ENCODE data around the gene VN1R2.
A peak's percentile ranks its signal among the peaks of the same experiment; 100 is the strongest.
"Not testable (repeated sequence)": the region's sequence is repeated elsewhere in the genome, so short reads cannot be mapped to it uniquely, and the experiment has no call there.

The VN1R2 gene

DNA sequence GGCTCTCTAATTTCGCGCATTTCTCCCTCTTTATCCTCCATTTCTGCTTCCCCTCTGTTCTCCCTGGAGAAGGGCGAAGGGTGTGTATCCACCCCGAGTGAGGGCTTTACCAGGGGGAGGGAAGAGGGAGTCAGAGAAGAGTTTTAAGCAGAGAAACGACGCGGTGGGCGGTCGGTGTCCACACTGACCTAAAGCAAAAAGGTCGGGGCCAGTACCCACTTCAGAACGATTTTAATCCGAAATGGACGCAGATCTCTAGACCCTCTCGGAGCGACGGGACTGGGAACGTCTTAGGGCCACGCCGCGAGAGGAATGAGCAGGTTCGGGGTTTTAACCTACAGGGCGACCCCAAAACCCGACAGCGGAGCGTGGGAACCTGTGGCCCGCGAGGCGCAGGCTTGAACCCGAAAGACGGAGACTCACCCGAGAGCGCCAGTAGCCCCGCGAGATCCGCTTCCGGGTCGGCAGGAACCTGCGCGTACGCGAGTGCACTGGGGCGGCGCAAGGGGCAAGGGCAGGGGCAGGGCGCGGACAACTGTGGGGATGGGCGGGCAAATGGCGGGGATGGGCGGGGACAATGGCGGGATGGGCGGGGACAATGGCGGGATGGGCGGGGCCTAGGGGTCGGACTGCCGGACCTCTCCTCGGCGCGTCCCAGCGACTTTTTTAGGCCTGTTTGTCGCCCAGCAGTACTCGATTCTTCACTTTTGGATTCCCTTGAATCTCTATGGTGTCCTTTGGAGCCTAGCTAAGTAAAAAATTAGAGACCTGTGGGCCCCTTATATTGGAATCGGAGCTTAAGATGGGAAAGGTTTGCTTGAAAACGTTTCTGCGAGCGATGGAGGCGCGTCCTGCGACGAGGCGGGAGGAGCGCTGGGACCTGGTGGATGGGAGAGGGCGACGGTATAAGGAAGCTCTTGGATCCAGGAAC is 3.4 kb upstream of the VN1R2 start, which contains the start of gene ZNF677:
TSS of gene ZNF677 (minus strand) at position 463 of the 931 bp plus-strand sequence. CDS start 3,323 bp downstream, outside the sequence.
- H3K27ac Mint-ChIP-seq: peak within 1 kb of the TSS; percentile 75 to 89 (median 79)
- H3K4me3 Mint-ChIP-seq: peak within 1 kb of the TSS; percentile 91 to 97 (median 97)
- H3K9me3 Mint-ChIP-seq: peaks cover 57% of the 10 kb centered on the region
- H3K4me1 Mint-ChIP-seq: peaks cover 10% of the 10 kb centered on the region
- no peak for TF ChIP-seq CTCF (IDR thresholded peaks at IDR 0.05; ENCODE audit: unreplicated experiment in 3 of 3)
- H3K27me3 Mint-ChIP-seq (ENCODE audit: low read depth): no peaks in the 10 kb centered on the region
- peaks cover 47% of the 10 kb centered on the region for H3K36me3 Mint-ChIP-seq (ENCODE audit: low read depth)

DNA sequence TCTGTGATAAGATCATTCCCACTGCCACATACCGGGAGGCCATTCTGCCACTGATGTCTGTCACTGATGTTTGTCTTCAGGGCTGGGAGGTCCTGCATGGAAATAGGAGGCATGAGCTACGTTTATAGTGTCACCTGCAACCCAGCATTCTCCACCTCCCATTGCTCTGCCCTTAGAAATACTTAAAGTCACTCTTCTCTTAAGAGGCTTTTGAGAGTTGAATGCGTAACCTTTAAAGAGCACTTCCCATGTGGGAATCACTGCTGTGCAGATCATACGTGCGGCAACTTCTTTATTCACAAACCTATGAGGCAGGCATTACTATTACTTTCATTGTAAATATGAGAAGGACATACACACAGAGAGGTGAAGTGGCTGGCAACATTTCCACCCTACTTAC is 9.5 kb downstream of the VN1R2 start, which contains the start of gene VN1R4:
TSS of gene VN1R4 (minus strand) at position 101 of the 400 bp plus-strand sequence. CDS start at position 43, 58 bp downstream.
- H3K36me3 Mint-ChIP-seq (ENCODE audit: low read depth); H3K4me1 Mint-ChIP-seq; H3K4me3 Mint-ChIP-seq; H3K27ac Mint-ChIP-seq; H3K27me3 Mint-ChIP-seq (ENCODE audit: low read depth): not testable (repeated sequence)
- H3K9me3 Mint-ChIP-seq: peaks cover 29% of the 10 kb centered on the region

DNA sequence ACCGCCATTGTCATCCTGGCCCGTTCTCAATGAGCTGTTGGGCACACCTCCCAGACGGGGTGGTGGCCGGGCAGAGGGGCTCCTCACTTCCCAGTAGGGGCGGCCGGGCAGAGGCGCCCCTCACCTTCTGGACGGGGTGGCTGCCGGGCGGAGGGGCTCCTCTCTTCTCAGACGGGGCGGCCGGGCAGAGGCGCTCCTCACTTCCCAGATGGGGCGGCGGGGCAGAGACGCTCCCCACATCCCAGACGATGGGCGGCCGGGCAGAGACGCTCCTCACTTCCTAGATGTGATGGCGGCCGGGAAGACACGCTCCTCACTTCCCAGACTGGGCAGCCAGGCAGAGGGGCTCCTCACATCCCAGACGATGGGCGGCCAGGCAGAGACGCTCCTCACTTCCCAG is 11.8 kb downstream of the VN1R2 start:
- not testable (repeated sequence) for H3K4me3 Mint-ChIP-seq; H3K4me1 Mint-ChIP-seq; H3K36me3 Mint-ChIP-seq (ENCODE audit: low read depth); H3K27me3 Mint-ChIP-seq (ENCODE audit: low read depth); H3K27ac Mint-ChIP-seq
- H3K9me3 Mint-ChIP-seq: peaks cover 26% of the 10 kb centered on the region

GRCh38 chr19:53272044-53272443 is 14.0 kb downstream of the VN1R2 start:
- Mint-ChIP-seq H3K27ac (no peak overlapping the region), H3K36me3 (ENCODE audit: low read depth) (peaks cover 3% of the 10 kb centered on the region), H3K4me1 (no peaks in the 10 kb centered on the region)

GRCh38 chr19:53275480-53275879 is 17.4 kb downstream of the VN1R2 start:
- Mint-ChIP-seq H3K9me3 (peaks cover 15% of the 10 kb centered on the region), H3K27ac (no peak overlapping the region), H3K27me3 (ENCODE audit: low read depth) (peaks cover 22% of the 10 kb centered on the region), H3K4me1 (no peaks in the 10 kb centered on the region), H3K36me3 (ENCODE audit: low read depth) (peaks cover 3% of the 10 kb centered on the region), H3K4me3 (no peak overlapping the region)
- TF ChIP-seq CTCF (IDR thresholded peaks at IDR 0.05; ENCODE audit: unreplicated experiment in 3 of 3): no peak

More at GRCh38 chr19:53272044-53272443, 14.0 kb downstream of the VN1R2 start:
- Mint-ChIP-seq H3K9me3 (peaks cover 23% of the 10 kb centered on the region), H3K4me3 (no peak overlapping the region), H3K27me3 (ENCODE audit: low read depth) (peaks cover 14% of the 10 kb centered on the region)
- TF ChIP-seq CTCF (IDR thresholded peaks at IDR 0.05; ENCODE audit: unreplicated experiment in 3 of 3): no peak

GRCh38 chr19:53281947-53282346 is 23.9 kb downstream of the VN1R2 start:
- not testable (repeated sequence) for H3K27ac Mint-ChIP-seq; H3K27me3 Mint-ChIP-seq (ENCODE audit: low read depth); H3K4me1 Mint-ChIP-seq; H3K9me3 Mint-ChIP-seq; H3K36me3 Mint-ChIP-seq (ENCODE audit: low read depth); H3K4me3 Mint-ChIP-seq

DNA sequence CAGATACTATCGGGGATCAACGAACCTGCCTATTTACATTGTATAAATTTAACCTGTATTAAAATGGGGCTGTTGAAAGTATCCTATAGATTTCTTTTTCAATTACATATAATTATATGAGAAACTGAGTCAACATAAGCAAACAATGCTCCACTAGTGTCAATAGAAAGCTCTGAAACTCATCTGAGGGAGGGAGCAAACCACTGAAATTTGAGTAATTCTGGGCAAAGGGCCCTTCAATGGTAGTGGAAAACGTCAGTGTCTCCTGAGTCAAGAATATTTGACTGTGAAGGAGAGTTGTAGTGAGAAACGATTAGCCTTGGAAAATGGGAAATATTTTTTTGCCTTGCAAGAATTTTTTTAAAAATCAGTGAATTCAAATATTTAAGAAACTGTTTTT is 27.0 kb downstream of the VN1R2 start:
- TF ChIP-seq CTCF (IDR thresholded peaks at IDR 0.05; ENCODE audit: unreplicated experiment in 3 of 3): no peak
- H3K9me3 Mint-ChIP-seq: peaks cover 14% of the 10 kb centered on the region
- H3K27me3 Mint-ChIP-seq (ENCODE audit: low read depth): no peaks in the 10 kb centered on the region
- H3K27ac Mint-ChIP-seq: no peak overlapping the region
- H3K4me1 Mint-ChIP-seq: no peaks in the 10 kb centered on the region
- no peaks in the 10 kb centered on the region for H3K36me3 Mint-ChIP-seq (ENCODE audit: low read depth)
- no peak overlapping the region for H3K4me3 Mint-ChIP-seq

Measured in nephron (organoid).